CD4-positive, CD25-positive, alpha-beta regulatory T cell (primary cell): ENCODE results near the gene SPATA25. TPM values are rescaled to one million over a fixed set of nuclear protein-coding genes. Genes with fewer than 3 reads are reported as not detected.

Experiments
- ATAC-seq, 2 donors: fragments of 150-1000 bp; cut with Tn5 transposase; one replicate each; pipeline ENCODE4 v1.10.0; 2021; ENCODE audit warnings: low read depth in 2 of 2, moderate number of reproducible peaks in 2 of 2, moderate library complexity in 1 of 2
- DNase-seq, 3 donors: peaks; one replicate each; pipeline versions ENCODE4 v3.0.0 to v3.0.0-alpha.2; 2012 to 2022; ENCODE audit warnings: mixed read lengths in 1 of 3
- H3K27ac ChIP-seq: one replicate; pipeline ENCODE4 v1.7.0; 2013; ENCODE audit warnings: mild to moderate bottlenecking, low read length; ENCODE audit not compliant: insufficient read depth, poor library complexity, severe bottlenecking
- H3K27me3 ChIP-seq: one replicate; pipeline ENCODE4 v1.7.0; 2013; ENCODE audit warnings: low read length; ENCODE audit not compliant: control insufficient read depth, insufficient read depth
- H3K36me3 ChIP-seq: one replicate; pipeline ENCODE4 v1.7.0; 2013; ENCODE audit warnings: mild to moderate bottlenecking, low read length, moderate library complexity; ENCODE audit not compliant: control insufficient read depth, insufficient read depth
- H3K4me1 ChIP-seq: 2 replicates; pipeline ENCODE4 v1.7.0; 2013; ENCODE audit warnings: mild to moderate bottlenecking, low read length; ENCODE audit not compliant: insufficient read depth, control insufficient read depth, poor library complexity, severe bottlenecking
- H3K4me3 ChIP-seq: one replicate; pipeline ENCODE4 v1.7.0; 2013; ENCODE audit warnings: low read depth, mild to moderate bottlenecking, low read length, moderate library complexity
- H3K9me3 ChIP-seq, 2 experiments: 1 replicate in 1 of 2; 2 replicates in 1 of 2; pipeline ENCODE4 v1.7.0; 2013; ENCODE audit warnings: low read length in 2 of 2, mild to moderate bottlenecking in 1 of 2, moderate library complexity in 1 of 2; ENCODE audit not compliant: control insufficient read depth in 2 of 2
- H3K27ac Mint-ChIP-seq, 3 donors: one replicate each; pipeline ENCODE4 v1.8.0; 2020 to 2022; ENCODE audit warnings: mild to moderate bottlenecking in 3 of 3, mixed read lengths in 3 of 3, moderate library complexity in 2 of 3
- H3K27me3 Mint-ChIP-seq: one replicate; pipeline ENCODE4 v1.8.0; 2022; ENCODE audit warnings: mild to moderate bottlenecking, mixed read lengths
- H3K36me3 Mint-ChIP-seq: one replicate; pipeline ENCODE4 v1.8.0; 2020; ENCODE audit warnings: mixed read lengths
- H3K4me1 Mint-ChIP-seq, 4 donors: one replicate each; pipeline ENCODE4 v1.8.0; 2020 to 2022; ENCODE audit warnings: mixed read lengths in 4 of 4, mild to moderate bottlenecking in 1 of 4
- H3K4me3 Mint-ChIP-seq, 4 donors: one replicate each; pipeline ENCODE4 v1.8.0; 2020 to 2022; ENCODE audit warnings: mild to moderate bottlenecking in 4 of 4, mixed read lengths in 4 of 4, moderate library complexity in 3 of 4
- H3K9me3 Mint-ChIP-seq, 7 donors: one replicate each; pipeline ENCODE4 v1.8.0; 2020 to 2022; ENCODE audit warnings: mixed read lengths in 7 of 7, mild to moderate bottlenecking in 3 of 7, moderate library complexity in 2 of 7
- polyA plus RNA-seq, 4 donors: library from polyadenylated mRNA; unstranded; fragments of 300-500 nt; fragmentation: Illumina TruSeq; gene quantifications; one replicate each; pipeline ENCODE4 v1.2.3, GENCODE V29; 2021
- total RNA-seq: library from RNA; stranded (reverse); gene quantifications from one replicate; pipeline ENCODE4 v1.2.3, GENCODE V29; 2022

The SPATA25 gene
- total and polyA plus RNA-seq, 5 donors from 2014 or later = 0.54 TPM; not detected in 4

DNA sequence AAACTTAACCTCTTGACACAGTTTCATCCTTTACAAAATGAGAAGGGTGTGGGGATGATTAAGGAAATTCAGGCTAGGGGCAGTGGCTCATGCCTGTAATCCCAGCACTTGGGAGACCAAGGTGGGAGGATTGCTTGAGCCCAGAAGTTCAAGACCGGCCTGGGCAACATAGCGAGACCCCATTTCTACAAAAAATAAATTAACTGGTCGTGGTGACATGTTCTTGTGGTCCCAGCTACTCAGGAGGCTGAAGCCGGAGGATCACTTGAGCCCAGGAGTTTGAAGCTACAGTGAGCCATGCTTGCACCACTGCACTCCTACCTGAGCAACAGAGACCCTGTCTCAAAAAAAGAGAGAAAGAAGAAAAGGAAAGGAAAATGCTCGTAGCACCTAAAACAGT is 21.0 kb downstream of the SPATA25 start:
- no peak overlapping the region for H3K27ac ChIP-seq
- no peaks in the 10 kb centered on the region for H3K27me3 ChIP-seq
- no peak overlapping the region for H3K4me3 Mint-ChIP-seq
- H3K4me1 Mint-ChIP-seq = peaks cover 2 to 17% (median 6%) of the 10 kb centered on the region in 4 donors
- no peaks in the 10 kb centered on the region for H3K4me1 ChIP-seq
- ATAC-seq = no peak
- H3K9me3 Mint-ChIP-seq = no peaks in the 10 kb centered on the region
- H3K4me3 ChIP-seq = no peak overlapping the region
- no peak for DNase-seq
- H3K9me3 ChIP-seq = no peaks in the 10 kb centered on the region
- no peaks in the 10 kb centered on the region for H3K27me3 Mint-ChIP-seq
- H3K27ac Mint-ChIP-seq = peak overlapping the region in 1 of 3 donors; percentile 76
- peaks cover 9% of the 10 kb centered on the region for H3K36me3 Mint-ChIP-seq
- H3K36me3 ChIP-seq = no peaks in the 10 kb centered on the region

DNA sequence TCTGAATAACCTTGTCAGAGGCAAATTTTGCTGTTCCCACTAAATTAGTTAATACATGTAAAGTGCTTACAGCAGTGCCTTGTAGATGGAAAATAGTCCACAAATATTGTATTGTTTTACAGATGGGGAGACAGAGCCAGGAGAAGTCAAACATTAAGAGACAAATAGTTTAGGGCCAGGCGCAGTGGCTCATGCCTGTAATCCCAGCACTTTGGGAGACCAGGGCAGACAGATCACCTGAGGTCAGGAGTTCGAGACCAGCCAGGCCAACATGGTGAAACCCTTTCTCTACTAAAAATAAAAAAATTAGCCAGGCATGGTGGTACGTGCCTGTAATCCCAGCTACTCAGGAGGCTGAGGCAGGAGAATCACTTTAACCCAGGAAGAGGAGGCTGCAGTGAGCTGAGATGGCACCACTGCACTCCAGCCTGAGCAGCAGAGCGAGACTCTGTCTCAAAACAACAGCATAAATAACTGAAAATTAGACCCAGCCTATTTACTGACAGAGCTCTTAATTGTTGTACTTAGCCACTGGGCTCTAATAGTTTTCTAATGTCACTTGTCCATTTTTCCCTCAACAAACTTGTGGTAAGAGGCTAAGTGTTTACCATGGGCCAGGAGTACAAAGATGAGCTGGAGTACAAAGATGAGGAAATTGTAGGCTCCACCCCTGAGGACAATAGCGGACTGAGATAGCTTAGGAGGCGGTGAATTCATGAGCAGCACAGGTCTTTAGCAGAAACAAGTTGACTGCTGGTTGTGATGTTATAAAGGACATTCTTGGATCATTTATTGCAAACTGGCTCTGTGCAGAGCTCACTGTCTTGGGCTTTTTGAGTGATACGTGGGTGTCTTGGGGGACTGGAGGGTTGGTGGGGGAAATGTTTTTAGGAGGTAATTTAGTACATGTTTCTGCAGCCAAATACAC is 23.6 kb downstream of the SPATA25 start:
- Mint-ChIP-seq H3K27me3 (no peaks in the 10 kb centered on the region), H3K36me3 (peaks cover 9% of the 10 kb centered on the region), H3K4me3 (no peak overlapping the region), H3K9me3 (no peaks in the 10 kb centered on the region), H3K4me1 (peaks cover 11 to 29% (median 17%) of the 10 kb centered on the region in 4 donors), H3K27ac (peak overlapping the region in 1 of 3 donors; percentile 80)
- Histone ChIP-seq H3K27ac (no peak overlapping the region), H3K4me1 (no peaks in the 10 kb centered on the region), H3K27me3 (no peaks in the 10 kb centered on the region), H3K36me3 (no peaks in the 10 kb centered on the region), H3K9me3 (no peaks in the 10 kb centered on the region), H3K4me3 (no peak overlapping the region)
- ATAC-seq = no peak
- no peak for DNase-seq

DNA sequence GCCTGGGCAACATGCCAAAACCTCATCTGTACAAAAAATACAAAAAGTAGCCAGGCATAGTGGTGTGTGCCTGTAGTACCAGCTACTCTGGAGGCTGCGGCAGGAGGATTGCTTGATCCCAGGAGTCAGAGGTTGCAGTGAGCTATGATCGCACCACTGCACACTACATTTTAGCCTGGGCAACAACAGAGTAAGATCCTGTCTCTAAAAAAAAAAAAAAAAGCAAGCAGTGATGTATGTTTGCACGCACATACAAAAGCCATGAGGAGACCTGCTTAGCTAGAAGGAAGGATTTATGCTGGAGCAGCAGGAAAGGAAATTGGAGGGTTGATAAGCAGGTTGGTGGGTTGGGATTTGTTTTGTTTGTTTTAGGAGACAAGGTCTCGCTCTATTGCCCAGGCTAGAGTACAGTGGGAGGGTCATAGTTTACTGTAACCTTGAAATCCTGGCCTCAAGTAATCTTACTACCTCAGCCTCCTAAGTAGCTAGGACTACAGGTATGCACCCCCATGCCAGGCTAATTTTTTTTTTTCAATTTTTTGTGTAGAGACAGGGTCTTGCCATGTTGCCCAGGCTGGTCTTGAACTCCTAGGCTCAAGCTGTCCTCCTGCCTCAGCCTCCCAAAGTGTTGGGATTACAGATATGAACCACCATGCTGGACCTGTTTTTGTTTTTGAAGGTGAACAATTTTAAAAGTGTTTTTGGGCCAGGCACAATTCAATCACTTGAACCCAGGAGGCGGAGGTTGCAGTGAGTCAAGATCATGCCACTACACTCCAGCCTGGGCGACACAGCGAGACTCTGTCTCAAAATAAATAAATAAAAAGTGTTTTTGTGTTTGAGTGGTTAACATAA is 26.0 kb downstream of the SPATA25 start:
- Histone ChIP-seq H3K27ac (no peak overlapping the region), H3K36me3 (no peaks in the 10 kb centered on the region), H3K27me3 (no peaks in the 10 kb centered on the region), H3K9me3 (no peaks in the 10 kb centered on the region), H3K4me1 (peaks cover 15% of the 10 kb centered on the region), H3K4me3 (no peak overlapping the region)
- no peak for DNase-seq
- no peak overlapping the region for H3K4me3 Mint-ChIP-seq
- H3K27ac Mint-ChIP-seq = no peak overlapping the region
- ATAC-seq = no peak
- H3K27me3 Mint-ChIP-seq = no peaks in the 10 kb centered on the region
- H3K4me1 Mint-ChIP-seq = peaks cover 15 to 43% (median 29%) of the 10 kb centered on the region in 4 donors
- peaks cover 0 to 2% (median 0%) of the 10 kb centered on the region in 7 donors for H3K9me3 Mint-ChIP-seq
- H3K36me3 Mint-ChIP-seq = peaks cover 4% of the 10 kb centered on the region

DNA sequence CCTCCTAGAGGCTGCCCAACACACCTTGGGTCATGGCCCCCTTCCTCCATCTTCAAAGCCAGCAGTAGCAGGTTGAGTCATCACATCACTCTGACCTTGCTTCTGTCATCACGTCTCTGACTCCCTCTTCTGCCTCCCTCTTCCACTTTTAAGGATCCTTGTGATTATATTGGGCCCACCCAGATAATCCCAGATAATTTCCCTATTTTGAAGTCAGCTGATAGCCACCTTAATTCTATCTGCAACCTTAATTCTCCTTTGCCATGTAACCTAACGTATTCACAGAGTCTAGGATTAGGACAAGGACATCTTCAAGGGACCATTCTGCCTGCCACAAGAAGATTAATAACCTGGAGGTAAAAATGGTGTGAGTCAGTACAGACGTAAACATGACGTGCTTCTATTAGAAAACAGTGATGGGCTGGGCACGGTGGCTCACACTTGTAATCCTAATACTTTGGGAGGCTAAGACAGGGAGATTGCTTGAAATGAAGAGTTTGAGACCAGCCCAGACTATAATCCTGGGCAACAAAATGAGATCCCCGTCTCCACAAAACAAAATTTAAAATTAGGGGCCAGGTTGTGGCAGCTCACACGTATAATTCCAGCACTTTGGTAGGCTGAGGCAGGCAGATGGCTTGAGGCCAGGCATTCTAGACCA is 26.7 kb downstream of the SPATA25 start:
- Mint-ChIP-seq H3K9me3 (peaks cover 0 to 2% (median 0%) of the 10 kb centered on the region in 7 donors), H3K27me3 (no peaks in the 10 kb centered on the region), H3K4me1 (peaks cover 15 to 45% (median 32%) of the 10 kb centered on the region in 4 donors), H3K36me3 (peaks cover 4% of the 10 kb centered on the region), H3K4me3 (peak overlapping the region; percentile 0 to 90 (median 23)), H3K27ac (no peak overlapping the region)
- Histone ChIP-seq H3K4me1 (peaks cover 22% of the 10 kb centered on the region), H3K9me3 (no peaks in the 10 kb centered on the region), H3K27me3 (no peaks in the 10 kb centered on the region), H3K4me3 (no peak overlapping the region), H3K27ac (no peak overlapping the region), H3K36me3 (no peaks in the 10 kb centered on the region)
- DNase-seq = no peak
- ATAC-seq = no peak

DNA sequence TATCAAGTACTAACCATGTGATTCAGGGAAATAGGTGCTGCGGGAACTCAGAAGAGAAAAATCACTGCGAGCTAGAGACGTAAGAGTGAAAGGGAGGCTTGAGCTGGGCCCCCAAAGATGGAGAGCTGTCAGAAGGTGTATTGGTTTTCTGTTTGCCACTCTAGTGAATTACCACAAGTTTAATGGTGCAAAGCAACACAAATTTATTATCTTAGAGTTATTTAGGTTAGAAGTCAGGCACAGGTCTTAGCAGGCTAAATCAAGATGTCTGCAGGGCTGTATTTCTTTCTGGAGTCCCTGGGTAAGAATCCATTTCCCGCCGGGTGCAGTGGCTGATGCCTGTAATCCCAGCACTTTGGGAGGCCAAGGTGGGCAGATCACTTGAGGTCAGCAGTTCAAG is 27.5 kb downstream of the SPATA25 start:
- Histone ChIP-seq H3K4me3 (no peak overlapping the region), H3K27ac (no peak overlapping the region), H3K4me1 (peaks cover 30% of the 10 kb centered on the region), H3K27me3 (no peaks in the 10 kb centered on the region), H3K36me3 (peaks cover 2% of the 10 kb centered on the region), H3K9me3 (no peaks in the 10 kb centered on the region)
- ATAC-seq (no peak), DNase-seq (no peak)
- Mint-ChIP-seq H3K27ac (peak overlapping the region in 1 of 3 donors; percentile 5), H3K9me3 (peaks cover 0 to 2% (median 0%) of the 10 kb centered on the region in 7 donors), H3K4me3 (peak overlapping the region in 1 of 4 donors; percentile 90), H3K4me1 (peaks cover 15 to 50% (median 33%) of the 10 kb centered on the region in 4 donors), H3K27me3 (no peaks in the 10 kb centered on the region), H3K36me3 (peaks cover 4% of the 10 kb centered on the region)

DNA sequence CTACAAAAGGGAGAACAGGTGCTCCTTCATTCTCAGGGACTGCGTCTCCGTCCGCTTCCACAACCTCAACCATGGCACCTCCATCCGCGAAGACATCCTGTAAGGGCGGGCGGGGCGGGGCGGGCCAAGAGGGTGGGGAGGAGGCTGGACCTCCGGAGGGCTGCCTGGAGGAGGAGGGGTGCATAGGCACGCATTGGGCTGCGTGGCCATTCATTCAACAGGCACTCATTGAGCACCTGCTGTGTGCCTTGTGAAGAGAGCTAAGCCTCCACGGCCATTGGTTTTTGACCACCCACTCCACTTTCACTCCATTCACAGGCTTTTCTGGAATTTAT is 29.6 kb downstream of the SPATA25 start:
- H3K4me1 Mint-ChIP-seq = peaks cover 15 to 68% (median 36%) of the 10 kb centered on the region in 4 donors
- H3K36me3 ChIP-seq = peaks cover 11% of the 10 kb centered on the region
- no peaks in the 10 kb centered on the region for H3K27me3 Mint-ChIP-seq
- peak in 1 of 2 donors; percentile 2 for ATAC-seq
- H3K4me1 ChIP-seq = peaks cover 39% of the 10 kb centered on the region
- DNase-seq = peak in 1 of 3 donors; percentile 76
- H3K9me3 Mint-ChIP-seq = peaks cover 0 to 2% (median 0%) of the 10 kb centered on the region in 7 donors
- no peaks in the 10 kb centered on the region for H3K27me3 ChIP-seq
- peak overlapping the region; percentile 97 to 98 (median 98) for H3K27ac Mint-ChIP-seq
- H3K9me3 ChIP-seq = no peaks in the 10 kb centered on the region
- H3K4me3 ChIP-seq = peak overlapping the region; percentile 83
- peaks cover 4% of the 10 kb centered on the region for H3K36me3 Mint-ChIP-seq
- H3K4me3 Mint-ChIP-seq = peak overlapping the region; percentile 88 to 99 (median 96)
- peak overlapping the region; percentile 91 for H3K27ac ChIP-seq
